Naive B cell (primary cell): ENCODE results near the gene TNRC18. TPM values are rescaled to one million over a fixed set of nuclear protein-coding genes. Genes with fewer than 3 reads are reported as not detected.
"Not testable (repeated sequence)": the region's sequence is repeated elsewhere in the genome, so short reads cannot be mapped to it uniquely, and the experiment has no call there.

Experiments used
- ATAC-seq, 2 donors: fragments of 150-1000 bp; cut with Tn5 transposase; 2 replicates each; pipeline ENCODE4 v1.10.0; 2021; ENCODE audit warnings: low read depth in 2 of 2, mild to moderate bottlenecking in 2 of 2, moderate library complexity in 2 of 2
- DNase-seq: peaks from one replicate; pipeline ENCODE4 v3.0.0; 2022
- H3K27ac Mint-ChIP-seq, 6 donors: one replicate each; pipeline ENCODE4 v1.8.0; 2020 to 2022; ENCODE audit warnings: mild to moderate bottlenecking in 6 of 6, mixed read lengths in 6 of 6, moderate library complexity in 5 of 6, inconsistent platforms in 2 of 6
- H3K27me3 Mint-ChIP-seq, 3 donors: one replicate each; pipeline ENCODE4 v1.8.0; 2021 to 2022; ENCODE audit warnings: mixed read lengths in 3 of 3, mild to moderate bottlenecking in 1 of 3
- H3K36me3 Mint-ChIP-seq, 2 donors: one replicate each; pipeline ENCODE4 v1.8.0; 2020 to 2022; ENCODE audit warnings: mixed read lengths in 2 of 2, inconsistent platforms in 1 of 2, mild to moderate bottlenecking in 1 of 2
- H3K4me1 Mint-ChIP-seq, 3 donors: one replicate each; pipeline ENCODE4 v1.8.0; 2020 to 2022; ENCODE audit warnings: mixed read lengths in 3 of 3, inconsistent platforms in 1 of 3, mild to moderate bottlenecking in 1 of 3, moderate library complexity in 1 of 3
- H3K4me3 Mint-ChIP-seq, 8 donors: one replicate each; pipeline ENCODE4 v1.8.0; 2020 to 2022; ENCODE audit warnings: mild to moderate bottlenecking in 8 of 8, mixed read lengths in 8 of 8, moderate library complexity in 8 of 8, inconsistent platforms in 2 of 8
- H3K9me3 Mint-ChIP-seq, 7 donors: one replicate each; pipeline ENCODE4 v1.8.0; 2020 to 2022; ENCODE audit warnings: mixed read lengths in 7 of 7, mild to moderate bottlenecking in 5 of 7, inconsistent platforms in 2 of 7, moderate library complexity in 1 of 7
- polyA plus RNA-seq, 6 donors: library from polyadenylated mRNA; unstranded; fragments of 300-500 nt; fragmentation: Illumina TruSeq; gene quantifications; one replicate each; pipeline ENCODE4 v1.2.3, GENCODE V29; 2021; ENCODE audit warnings: low read depth in 6 of 6

Gene TNRC18
- polyA plus RNA-seq, 6 donors from 2014 or later, result 0.29 to 2.9 (median 2.0) TPM; not detected in 1

DNA sequence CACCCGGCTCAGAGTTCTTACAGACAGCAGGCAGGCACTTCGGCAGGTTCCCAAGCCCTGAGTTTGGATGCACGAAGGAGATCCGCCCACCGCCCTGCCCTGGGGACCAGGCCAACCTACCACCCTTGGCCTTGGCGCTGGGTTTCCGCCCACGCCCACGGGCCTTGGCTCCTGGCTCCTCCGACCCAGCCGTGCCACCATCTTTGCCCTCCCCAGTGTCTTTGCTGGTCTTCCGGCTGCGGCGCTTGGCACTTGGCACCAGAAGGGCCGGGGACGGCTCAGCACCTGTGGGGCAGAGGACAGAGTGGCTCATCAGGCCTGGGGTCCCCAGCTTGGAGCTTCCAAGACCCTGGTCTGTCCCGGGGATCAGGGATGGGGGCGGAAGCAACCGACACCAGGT is 108.8 kb downstream of the TNRC18 start:
- no peak overlapping the region for H3K4me3 Mint-ChIP-seq
- peaks cover 21 to 26% of the 10 kb centered on the region in 2 donors for H3K36me3 Mint-ChIP-seq
- DNase-seq (no peak), ATAC-seq (no peak)
- no peak overlapping the region for H3K27ac Mint-ChIP-seq
- no peaks in the 10 kb centered on the region for H3K27me3 Mint-ChIP-seq
- H3K9me3 Mint-ChIP-seq, result peaks cover 0 to 23% (median 20%) of the 10 kb centered on the region in 7 donors
- H3K4me1 Mint-ChIP-seq, result no peaks in the 10 kb centered on the region

DNA sequence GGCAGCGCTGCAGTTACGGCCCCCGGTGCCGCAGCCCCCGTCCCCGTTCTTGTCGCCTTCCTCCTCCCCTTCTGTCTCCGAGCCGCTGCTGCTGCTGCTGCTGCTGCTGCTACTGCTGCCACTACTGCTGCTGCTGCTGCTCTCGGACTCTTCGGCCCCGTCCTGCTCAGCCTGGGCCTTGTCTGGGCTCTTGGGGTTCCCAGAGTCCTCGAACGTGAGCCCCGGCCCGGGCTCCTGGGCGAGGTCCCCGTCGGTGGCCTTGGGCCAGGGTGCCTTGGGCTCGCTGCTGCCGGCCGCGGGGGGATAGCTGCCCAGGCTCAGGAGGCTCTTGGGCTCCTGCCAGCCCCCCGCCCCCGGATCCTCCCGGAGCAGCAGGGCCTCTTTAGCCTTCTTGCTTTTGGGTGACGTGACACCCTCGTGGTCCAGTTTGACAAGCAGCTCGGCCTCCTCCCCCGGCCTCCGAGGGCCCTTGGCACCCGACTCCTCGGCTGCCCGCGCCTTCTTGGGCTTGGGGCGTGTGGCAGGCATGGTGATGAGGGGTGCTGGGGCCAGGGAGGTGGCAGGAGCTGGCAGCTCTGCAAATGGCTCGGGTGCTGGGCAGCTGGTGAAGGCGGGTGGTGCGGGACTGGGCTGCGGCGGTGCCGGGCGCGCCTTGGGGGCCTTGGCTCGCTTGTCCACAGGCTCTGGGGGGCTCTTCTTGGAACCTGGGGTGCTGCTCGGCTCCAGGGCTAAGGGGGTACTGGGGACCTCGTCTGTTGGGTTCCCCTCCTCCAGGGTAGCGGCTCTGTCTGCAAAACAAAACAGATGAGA is 110.4 kb downstream of the TNRC18 start:
- not testable (repeated sequence) for H3K27ac Mint-ChIP-seq, H3K4me3 Mint-ChIP-seq, ATAC-seq, H3K4me1 Mint-ChIP-seq, H3K27me3 Mint-ChIP-seq, DNase-seq, H3K9me3 Mint-ChIP-seq
- peaks cover 12 to 15% of the 10 kb centered on the region in 2 donors for H3K36me3 Mint-ChIP-seq

GRCh38 chr7:5312276-5313070 is 111.2 kb downstream of the TNRC18 start:
- not testable (repeated sequence) for DNase-seq, H3K4me3 Mint-ChIP-seq, H3K4me1 Mint-ChIP-seq, H3K27me3 Mint-ChIP-seq, H3K9me3 Mint-ChIP-seq, H3K27ac Mint-ChIP-seq, ATAC-seq
- H3K36me3 Mint-ChIP-seq, result peaks cover 10 to 19% of the 10 kb centered on the region in 2 donors

DNA sequence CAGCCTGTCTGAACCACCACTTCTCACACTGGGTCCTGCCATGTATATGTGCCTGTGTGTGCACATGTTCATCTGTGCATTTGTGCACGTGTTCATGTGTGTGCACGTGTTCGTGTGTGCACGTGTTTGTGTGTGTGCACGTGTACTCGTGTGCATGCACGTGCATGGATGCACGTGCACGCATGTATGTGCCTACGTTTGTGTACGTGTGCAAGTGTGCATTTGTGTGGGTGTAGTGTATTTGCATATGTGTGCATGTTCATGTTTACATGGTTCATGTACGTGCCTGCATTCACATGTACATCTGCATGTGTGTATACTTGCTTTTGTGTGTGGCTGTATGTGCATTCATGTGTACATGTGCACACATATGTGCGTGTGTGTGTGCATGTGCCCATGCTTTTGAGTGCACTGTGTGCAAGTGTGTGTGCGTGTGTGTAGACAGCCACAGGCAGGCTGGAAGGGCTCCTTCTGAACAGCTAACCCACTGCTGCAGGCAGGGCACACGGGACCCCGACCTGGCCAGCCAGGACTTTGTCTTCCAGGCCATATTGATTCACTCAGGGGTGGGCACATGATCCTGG is 112.7 kb downstream of the TNRC18 start:
- no peaks in the 10 kb centered on the region for H3K4me1 Mint-ChIP-seq
- no peak for ATAC-seq
- H3K9me3 Mint-ChIP-seq, result no peaks in the 10 kb centered on the region
- H3K27me3 Mint-ChIP-seq, result no peaks in the 10 kb centered on the region
- peaks cover 10 to 11% of the 10 kb centered on the region in 2 donors for H3K36me3 Mint-ChIP-seq
- no peak for DNase-seq
- no peak overlapping the region for H3K27ac Mint-ChIP-seq
- H3K4me3 Mint-ChIP-seq, result no peak overlapping the region

DNA sequence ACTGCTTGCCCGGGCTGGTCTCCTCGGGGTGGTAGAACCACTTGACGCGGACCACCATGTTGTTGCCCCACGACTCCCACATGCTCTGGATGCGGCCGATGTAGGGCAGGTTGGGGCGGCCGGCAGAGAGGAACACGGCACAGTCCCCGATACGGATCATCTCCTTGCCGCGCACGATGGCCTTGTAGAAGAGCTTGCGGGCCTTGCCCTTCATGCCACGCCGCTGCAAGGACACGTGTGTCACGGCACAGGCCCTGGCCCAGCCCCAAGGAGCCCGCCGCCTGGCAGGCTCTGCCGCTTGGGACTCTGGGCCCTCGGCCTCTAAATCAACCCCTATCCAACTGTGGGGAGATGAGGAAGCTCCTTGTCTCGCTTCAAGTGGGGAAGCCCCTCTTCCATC is 114.5 kb downstream of the TNRC18 start:
- no peak overlapping the region for H3K4me3 Mint-ChIP-seq
- H3K27me3 Mint-ChIP-seq, result no peaks in the 10 kb centered on the region
- DNase-seq, result no peak
- no peak for ATAC-seq
- no peaks in the 10 kb centered on the region for H3K4me1 Mint-ChIP-seq
- H3K27ac Mint-ChIP-seq, result no peak overlapping the region
- H3K9me3 Mint-ChIP-seq, result no peaks in the 10 kb centered on the region
- peaks cover 10 to 11% of the 10 kb centered on the region in 2 donors for H3K36me3 Mint-ChIP-seq

- H3K27ac Mint-ChIP-seq, H3K9me3 Mint-ChIP-seq, H3K4me1 Mint-ChIP-seq, H3K4me3 Mint-ChIP-seq, H3K27me3 Mint-ChIP-seq, ATAC-seq, DNase-seq: not testable (repeated sequence)
- H3K36me3 Mint-ChIP-seq, result peaks cover 10 to 11% of the 10 kb centered on the region in 2 donors
Observed at GRCh38 chr7:5307221-5308142, 116.2 kb downstream of the TNRC18 start.

DNA sequence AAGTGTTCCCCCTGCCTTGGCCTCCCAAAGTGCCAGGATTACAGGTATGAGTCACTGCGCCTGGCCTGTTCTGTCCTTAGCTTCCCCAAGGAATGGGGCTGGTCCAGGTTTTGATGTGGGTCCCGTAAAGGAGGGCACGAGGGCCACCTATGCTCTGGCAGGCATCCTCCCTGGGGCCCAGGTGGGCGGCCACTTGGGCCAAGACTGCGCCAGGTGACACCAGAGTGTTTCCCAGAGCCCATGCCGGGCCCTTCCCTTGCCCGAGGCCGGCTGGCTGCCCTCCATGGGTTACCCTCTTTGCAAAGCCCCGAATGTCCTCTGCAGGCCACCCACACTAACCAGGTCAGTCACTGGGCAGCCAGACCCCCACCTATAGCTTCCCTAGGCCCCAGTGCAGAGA is 118.6 kb downstream of the TNRC18 start:
- ATAC-seq, H3K27ac Mint-ChIP-seq, H3K4me1 Mint-ChIP-seq, H3K9me3 Mint-ChIP-seq, H3K4me3 Mint-ChIP-seq, DNase-seq: not testable (repeated sequence)
- Mint-ChIP-seq H3K36me3 (peaks cover 5 to 11% of the 10 kb centered on the region in 2 donors), H3K27me3 (peaks cover 0 to 20% (median 12%) of the 10 kb centered on the region in 3 donors)

DNA sequence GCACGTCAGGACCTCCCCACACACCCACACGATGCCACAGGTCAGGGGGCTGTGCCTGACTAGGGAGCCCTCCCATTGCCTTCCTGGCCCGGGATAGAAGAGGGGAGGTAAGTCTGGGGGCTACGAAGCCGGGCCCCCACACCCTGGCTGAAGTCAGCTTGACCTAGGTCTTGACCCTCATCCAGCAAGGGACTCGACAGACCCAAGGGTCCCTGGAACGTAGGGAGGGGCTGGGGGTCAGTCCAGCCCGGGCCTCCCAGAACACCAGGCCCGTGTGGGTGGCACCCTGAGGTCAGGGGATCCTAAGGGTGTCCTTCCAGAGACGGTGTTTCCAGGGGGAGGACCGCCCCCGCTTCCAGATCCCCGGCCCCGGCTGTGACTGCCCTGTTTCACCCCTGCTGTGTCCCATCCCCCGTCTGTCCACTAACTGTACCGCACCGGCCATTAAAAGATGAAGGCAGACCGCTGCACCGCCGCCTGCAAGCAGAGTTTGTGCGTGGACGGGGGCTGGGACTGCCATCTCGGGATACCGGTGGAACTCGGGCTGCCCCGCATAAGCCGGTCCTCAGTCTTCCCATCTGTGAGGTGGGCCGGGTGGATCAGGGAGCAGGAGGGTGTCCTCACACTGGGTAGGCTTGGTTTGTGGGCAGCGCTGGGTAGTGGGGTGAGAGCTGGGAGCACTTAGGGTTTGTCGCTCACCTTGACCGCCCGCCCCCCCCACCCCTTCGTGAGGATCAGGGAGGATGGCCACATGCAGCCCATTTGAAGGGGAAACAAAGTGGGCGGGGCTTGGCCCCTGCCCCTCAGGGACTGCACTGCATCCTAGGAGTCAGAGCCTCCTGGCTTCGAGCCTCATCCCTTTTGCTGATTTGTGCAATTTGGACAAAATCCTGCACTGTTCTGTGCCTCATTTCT is 119.8 kb downstream of the TNRC18 start:
- DNase-seq (no peak), ATAC-seq (no peak)
- peaks cover 0 to 5% (median 0%) of the 10 kb centered on the region in 7 donors for H3K9me3 Mint-ChIP-seq
- H3K36me3 Mint-ChIP-seq, result peaks cover 5 to 11% of the 10 kb centered on the region in 2 donors
- peaks cover 0 to 5% (median 4%) of the 10 kb centered on the region in 3 donors for H3K4me1 Mint-ChIP-seq
- no peak overlapping the region for H3K4me3 Mint-ChIP-seq
- peak overlapping the region in 1 of 6 donors; percentile 47 for H3K27ac Mint-ChIP-seq
- H3K27me3 Mint-ChIP-seq, result peaks cover 3 to 32% (median 24%) of the 10 kb centered on the region in 3 donors

DNA sequence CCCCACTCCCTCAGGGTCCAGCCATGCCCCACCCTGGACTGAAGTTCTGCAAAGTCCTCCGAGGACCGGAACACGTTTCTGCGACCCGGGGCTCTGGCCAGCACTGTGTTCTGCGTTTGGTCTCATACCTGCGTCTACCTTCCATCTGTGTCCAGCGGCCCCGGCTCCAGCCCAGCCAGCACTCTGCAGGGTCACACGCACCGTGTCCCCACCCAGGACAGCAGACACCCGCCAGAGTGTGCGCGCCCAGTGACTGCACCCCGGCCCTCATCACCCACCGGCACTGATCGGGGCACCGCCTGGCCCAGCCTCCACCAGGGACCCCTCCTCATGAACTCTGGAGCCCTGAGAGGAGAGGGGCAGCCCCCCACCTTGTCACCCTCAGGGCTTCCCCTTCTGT is 120.6 kb downstream of the TNRC18 start:
- H3K4me3 Mint-ChIP-seq, result no peak overlapping the region
- peaks cover 3 to 11% (median 7%) of the 10 kb centered on the region in 3 donors for H3K4me1 Mint-ChIP-seq
- ATAC-seq (no peak), DNase-seq (no peak)
- peaks cover 0 to 4% of the 10 kb centered on the region in 2 donors for H3K36me3 Mint-ChIP-seq
- peaks cover 3 to 40% (median 32%) of the 10 kb centered on the region in 3 donors for H3K27me3 Mint-ChIP-seq
- H3K27ac Mint-ChIP-seq, result peak overlapping the region in 1 of 6 donors; percentile 39
- peaks cover 0 to 5% (median 0%) of the 10 kb centered on the region in 7 donors for H3K9me3 Mint-ChIP-seq

GRCh38 chr7:5302577-5302976 is 121.1 kb downstream of the TNRC18 start:
- H3K27ac Mint-ChIP-seq, result no peak overlapping the region
- peaks cover 3 to 13% (median 9%) of the 10 kb centered on the region in 3 donors for H3K4me1 Mint-ChIP-seq
- no peaks in the 10 kb centered on the region for H3K36me3 Mint-ChIP-seq
- peaks cover 3 to 45% (median 37%) of the 10 kb centered on the region in 3 donors for H3K27me3 Mint-ChIP-seq
- H3K4me3 Mint-ChIP-seq, result no peak overlapping the region
- H3K9me3 Mint-ChIP-seq, result peaks cover 0 to 5% (median 0%) of the 10 kb centered on the region in 7 donors
- no peak for DNase-seq
- ATAC-seq, result no peak

GRCh38 chr7:5300366-5300765 is 123.3 kb downstream of the TNRC18 start:
- DNase-seq, result no peak
- Mint-ChIP-seq H3K27me3 (peaks cover 11 to 65% (median 55%) of the 10 kb centered on the region in 3 donors), H3K4me3 (peak overlapping the region in 1 of 8 donors; percentile 15), H3K36me3 (no peaks in the 10 kb centered on the region), H3K4me1 (peaks cover 16 to 29% (median 21%) of the 10 kb centered on the region in 3 donors), H3K27ac (peak overlapping the region in 2 of 6 donors; percentile 12 to 38), H3K9me3 (peaks cover 0 to 5% (median 0%) of the 10 kb centered on the region in 7 donors)
- no peak for ATAC-seq
